GM23338 (cell line): ENCODE results near the gene SLC49A4. TPM values are rescaled to one million over a fixed set of nuclear protein-coding genes. Genes with fewer than 3 reads are reported as not detected.

Source experiments
- ATAC-seq: fragments of 200-7000 bp; cut with Tn5 transposase; 3 replicates; pipeline ENCODE4 v1.9.1; 2020
- DNase-seq: peaks from one replicate; pipeline ENCODE4 v3.0.0-alpha.2; 2015; ENCODE audit warnings: low spot score
- H2AFZ ChIP-seq: fragments of 200-600 bp; sonication (generic); 2 replicates; pipeline ENCODE4 v1.8.0; 2016; ENCODE audit warnings: antibody characterized with exemption, mild to moderate bottlenecking, moderate library complexity
- H3F3A ChIP-seq: fragments of 200-600 bp; sonication (generic); replicated peaks from 2 replicates; pipeline ENCODE4 v1.8.0; 2017; ENCODE audit warnings: antibody characterized with exemption, mixed run types, low read depth
- H3K27ac ChIP-seq: fragments of 200-600 bp; sonication (generic); 2 replicates; pipeline ENCODE4 v1.6.1; 2016; ENCODE audit warnings: low read depth
- H3K27me3 ChIP-seq: fragments of 200-600 bp; sonication (generic); 2 replicates; pipeline ENCODE4 v1.8.0; 2016; ENCODE audit warnings: mild to moderate bottlenecking, mixed run types, moderate library complexity; ENCODE audit not compliant: insufficient read depth
- H3K36me3 ChIP-seq: fragments of 200-600 bp; sonication (generic); 2 replicates; pipeline ENCODE4 v1.8.0; 2016; ENCODE audit warnings: mild to moderate bottlenecking; ENCODE audit not compliant: insufficient read depth
- H3K4me1 ChIP-seq: fragments of 200-600 bp; sonication (generic); 2 replicates; pipeline ENCODE4 v1.8.0; 2016; ENCODE audit warnings: mild to moderate bottlenecking, moderate library complexity; ENCODE audit not compliant: insufficient read depth
- H3K4me2 ChIP-seq: fragments of 200-600 bp; sonication (generic); 2 replicates; pipeline ENCODE4 v1.7.1; 2017; ENCODE audit warnings: mixed run types
- H3K4me3 ChIP-seq: fragments of 200-600 bp; sonication (generic); 2 replicates; pipeline ENCODE4 v1.6.1; 2016; ENCODE audit warnings: mixed run types
- H3K79me2 ChIP-seq: fragments of 200-600 bp; sonication (generic); replicated peaks from 2 replicates; pipeline ENCODE4 v1.8.0; 2017; ENCODE audit warnings: mild to moderate bottlenecking; ENCODE audit not compliant: insufficient read depth
- H3K9me2 ChIP-seq: fragments of 200-600 bp; sonication (generic); 2 replicates; pipeline ENCODE4 v1.8.0; 2017; ENCODE audit not compliant: insufficient read depth
- H4K20me1 ChIP-seq: fragments of 200-600 bp; sonication (generic); replicated peaks from 2 replicates; pipeline ENCODE4 v1.8.0; 2017; ENCODE audit warnings: mild to moderate bottlenecking; ENCODE audit not compliant: insufficient read depth
- H3K27ac Mint-ChIP-seq: 2 replicates; pipeline ENCODE4 v1.8.0; 2020; ENCODE audit warnings: inconsistent platforms, mild to moderate bottlenecking, moderate library complexity, mixed read lengths
- H3K27me3 Mint-ChIP-seq: 3 replicates; pipeline ENCODE4 v1.8.0; 2022; ENCODE audit warnings: low read depth, mild to moderate bottlenecking, moderate library complexity, mixed read lengths, inconsistent platforms; ENCODE audit not compliant: insufficient read depth, poor library complexity
- H3K36me3 Mint-ChIP-seq: 3 replicates; pipeline ENCODE4 v1.8.0; 2021; ENCODE audit warnings: low read depth, mild to moderate bottlenecking, inconsistent platforms, moderate library complexity, mixed read lengths
- H3K4me1 Mint-ChIP-seq: 3 replicates; pipeline ENCODE4 v1.8.0; 2020; ENCODE audit warnings: mild to moderate bottlenecking, inconsistent platforms, mixed read lengths
- H3K4me3 Mint-ChIP-seq: 3 replicates; pipeline ENCODE4 v1.8.0; 2021; ENCODE audit warnings: moderate library complexity, mild to moderate bottlenecking, inconsistent platforms, mixed read lengths
- H3K9me3 Mint-ChIP-seq: 3 replicates; pipeline ENCODE4 v1.8.0; 2020; ENCODE audit warnings: moderate library complexity, mild to moderate bottlenecking, inconsistent platforms, mixed read lengths
- CREB1 ChIP-seq: fragments of 250-450 bp; sonication (Bioruptor Pico); IDR thresholded peaks from 2 replicates; pipeline ENCODE4 v1.5.0; 2020; ENCODE audit warnings: low read depth, mild to moderate bottlenecking, moderate library complexity
- CTCF ChIP-seq, 2 experiments: fragments of 200-600 bp in 1 of 2; sonication (generic) in 1 of 2; conservative IDR thresholded peaks; 2 replicates each; pipeline versions ENCODE4 v1.5.1 to v1.6.1; 2016 to 2017; ENCODE audit warnings: antibody characterized with exemption in 2 of 2, low read depth in 2 of 2, mild to moderate bottlenecking in 2 of 2, moderate library complexity in 1 of 2
- ETS1 ChIP-seq: IDR thresholded peaks from 2 replicates; pipeline ENCODE4 v1.6.1; 2016; ENCODE audit warnings: antibody characterized with exemption
- EZH2 ChIP-seq: fragments of 200-600 bp; sonication (generic); IDR thresholded peaks from one replicate; pipeline ENCODE4 v1.8.0; 2017; ENCODE audit warnings: antibody characterized with exemption, mild to moderate bottlenecking, low read depth; ENCODE audit not compliant: unreplicated experiment
- EZH2phosphoT487 ChIP-seq: fragments of 200-600 bp; sonication (generic); IDR thresholded peaks from one replicate; pipeline ENCODE4 v1.8.1; 2018; ENCODE audit warnings: antibody characterized with exemption; ENCODE audit not compliant: unreplicated experiment
- JUNB ChIP-seq: IDR thresholded peaks from one replicate; pipeline ENCODE4 v1.6.1; 2016; ENCODE audit warnings: antibody characterized with exemption; ENCODE audit not compliant: unreplicated experiment
- NANOG ChIP-seq: IDR thresholded peaks from 2 replicates; pipeline ENCODE4 v1.6.1; 2016; ENCODE audit warnings: antibody characterized with exemption, borderline replicate concordance
- POLR2AphosphoS5 ChIP-seq: IDR thresholded peaks from 2 replicates; pipeline ENCODE4 v1.6.1; 2016; ENCODE audit warnings: antibody characterized with exemption, low read depth
- REST ChIP-seq: IDR thresholded peaks from one replicate; pipeline ENCODE4 v1.6.1; 2018; ENCODE audit warnings: antibody characterized with exemption; ENCODE audit not compliant: unreplicated experiment
- STAT1 ChIP-seq: IDR thresholded peaks from one replicate; pipeline ENCODE4 v1.6.1; 2016; ENCODE audit warnings: antibody characterized with exemption; ENCODE audit not compliant: unreplicated experiment
- ZNF114 ChIP-seq: fragments of 250-450 bp; sonication (Bioruptor Pico); IDR thresholded peaks from 2 replicates; pipeline ENCODE4 v1.5.0; 2020; ENCODE audit warnings: mild to moderate bottlenecking, moderate library complexity
- ZNF331 ChIP-seq: fragments of 250-450 bp; sonication (Bioruptor Pico); IDR thresholded peaks from 2 replicates; pipeline ENCODE4 v1.5.0; 2020; ENCODE audit warnings: low read depth, mild to moderate bottlenecking, moderate library complexity
- ZNF462 ChIP-seq: fragments of 250-450 bp; sonication (Bioruptor Pico); IDR thresholded peaks from 2 replicates; pipeline ENCODE4 v1.5.0; 2020; ENCODE audit warnings: mild to moderate bottlenecking, moderate library complexity
- polyA plus RNA-seq: library from polyadenylated mRNA; unstranded; fragments of >200 nt; fragmentation: Nextera tagmentation; extraction: Ambion mirVana; gene quantifications from 2 replicates; pipeline ENCODE4 v1.2.1, GENCODE V29; 2016
- total RNA-seq: library from RNA; depleted of rRNA; stranded (reverse); fragments of >200 nt; shearing (Covaris generic); gene quantifications from 2 replicates; pipeline ENCODE4 v1.2.3, GENCODE V29; 2014

SLC49A4 gene
- total and polyA plus RNA-seq, 2 experiments from 2014 or later = 3.7 to 16.8 TPM

GRCh38 chr3:122810734-122811133 lies 15.9 kb downstream of the SLC49A4 start:
- H3F3A ChIP-seq = no peaks in the 10 kb centered on the region
- H3K79me2 ChIP-seq = no peaks in the 10 kb centered on the region
- H3K4me1 ChIP-seq = no peaks in the 10 kb centered on the region
- no peak for DNase-seq
- H2AFZ ChIP-seq = no peak overlapping the region
- no peaks in the 10 kb centered on the region for H4K20me1 ChIP-seq
- H3K4me3 ChIP-seq = no peak overlapping the region
- no peak for TF ChIP-seq STAT1
- TF ChIP-seq POLR2AphosphoS5 = no peak
- TF ChIP-seq ZNF114 (CRISPR knock-in tag) = no peak
- TF ChIP-seq CREB1 (CRISPR knock-in tag) = no peak
- no peak for TF ChIP-seq JUNB
- no peak for TF ChIP-seq ZNF331
- TF ChIP-seq ZNF462 (CRISPR knock-in tag) = no peak
- TF ChIP-seq EZH2phosphoT487 = no peak
- TF ChIP-seq NANOG = no peak
- no peak for TF ChIP-seq ETS1
- no peak for TF ChIP-seq CTCF (conservative IDR thresholded peaks at IDR 0.05; ENCODE audit: low read depth in 2 of 2)
- no peak for TF ChIP-seq EZH2
- TF ChIP-seq REST = no peak
- H3K27me3 ChIP-seq = no peaks in the 10 kb centered on the region
- Mint-ChIP-seq H3K9me3 (no peaks in the 10 kb centered on the region), H3K4me1 (no peaks in the 10 kb centered on the region), H3K27ac (no peak overlapping the region), H3K4me3 (no peak overlapping the region), H3K36me3 (no peaks in the 10 kb centered on the region), H3K27me3 (no peaks in the 10 kb centered on the region)
- no peak overlapping the region for H3K27ac ChIP-seq
- ATAC-seq = no peak
- H3K36me3 ChIP-seq = no peaks in the 10 kb centered on the region
- H3K4me2 ChIP-seq = no peak overlapping the region
- no peaks in the 10 kb centered on the region for H3K9me2 ChIP-seq
